Fibroblast of the aortic adventitia (primary cell): ENCODE data around the gene CARD9. TPM values are rescaled to one million over a fixed set of nuclear protein-coding genes. Genes with fewer than 3 reads are reported as not detected.

Source experiments
- DNase-seq: peaks from one replicate; pipeline ENCODE4 v3.0.0-alpha.2; 2010; ENCODE audit warnings: low read depth
- H3K4me3 ChIP-seq: 2 replicates; pipeline ENCODE4 v1.5.1; 2011; ENCODE audit warnings: low read depth, mild to moderate bottlenecking, control low read depth, low read length, moderate library complexity
- total RNA-seq: library from RNA; depleted of rRNA; stranded (reverse); fragments of >200 nt; gene quantifications from 2 replicates; pipeline ENCODE4 v1.2.3, GENCODE V29; 2012; ENCODE audit warnings: low replicate concordance
- TF ChIP-seq, protein P1 (sequence below): IDR thresholded peaks from 2 replicates; pipeline ENCODE4 v1.5.1; 2011; ENCODE audit warnings: mild to moderate bottlenecking, low read length, control low read depth, inconsistent platforms; ENCODE audit not compliant: insufficient read depth

Gene CARD9
- total RNA-seq, 1 donor: 1.4 TPM

- no peak overlapping the region for H3K4me3 ChIP-seq
- TF ChIP-seq, protein P1, sequence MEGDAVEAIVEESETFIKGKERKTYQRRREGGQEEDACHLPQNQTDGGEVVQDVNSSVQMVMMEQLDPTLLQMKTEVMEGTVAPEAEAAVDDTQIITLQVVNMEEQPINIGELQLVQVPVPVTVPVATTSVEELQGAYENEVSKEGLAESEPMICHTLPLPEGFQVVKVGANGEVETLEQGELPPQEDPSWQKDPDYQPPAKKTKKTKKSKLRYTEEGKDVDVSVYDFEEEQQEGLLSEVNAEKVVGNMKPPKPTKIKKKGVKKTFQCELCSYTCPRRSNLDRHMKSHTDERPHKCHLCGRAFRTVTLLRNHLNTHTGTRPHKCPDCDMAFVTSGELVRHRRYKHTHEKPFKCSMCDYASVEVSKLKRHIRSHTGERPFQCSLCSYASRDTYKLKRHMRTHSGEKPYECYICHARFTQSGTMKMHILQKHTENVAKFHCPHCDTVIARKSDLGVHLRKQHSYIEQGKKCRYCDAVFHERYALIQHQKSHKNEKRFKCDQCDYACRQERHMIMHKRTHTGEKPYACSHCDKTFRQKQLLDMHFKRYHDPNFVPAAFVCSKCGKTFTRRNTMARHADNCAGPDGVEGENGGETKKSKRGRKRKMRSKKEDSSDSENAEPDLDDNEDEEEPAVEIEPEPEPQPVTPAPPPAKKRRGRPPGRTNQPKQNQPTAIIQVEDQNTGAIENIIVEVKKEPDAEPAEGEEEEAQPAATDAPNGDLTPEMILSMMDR: no peak
- no peak for DNase-seq
These were observed 56.4 kb downstream of the CARD9 start for GRCh38 chr9:136316896-136317676.

DNA sequence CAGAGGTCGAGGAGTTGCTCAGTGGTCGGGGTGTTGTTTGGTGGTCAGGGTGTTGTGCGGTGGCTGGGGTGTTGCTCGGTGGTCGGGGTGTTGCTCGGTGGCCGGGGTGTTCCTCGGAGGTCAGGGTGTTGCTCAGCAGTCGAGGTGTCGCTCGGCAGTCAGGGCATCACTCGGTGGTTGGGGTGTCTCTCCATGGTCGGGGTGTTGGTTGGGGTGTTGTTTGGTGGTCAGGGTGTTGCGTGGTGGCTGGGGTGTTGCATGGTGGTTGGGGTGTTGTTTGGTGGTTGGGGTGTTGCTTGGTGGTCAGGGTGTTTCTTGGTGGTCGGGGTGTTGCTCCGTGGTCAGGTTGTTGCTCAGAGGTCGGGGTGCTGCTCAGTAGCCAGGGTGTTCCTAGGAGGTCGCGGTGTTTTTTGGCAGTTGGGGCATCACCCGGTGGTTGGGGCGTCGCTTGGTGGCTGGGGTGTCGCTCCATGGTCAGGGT, 57.2 kb downstream of the CARD9 start:
- no peak overlapping the region for H3K4me3 ChIP-seq
- TF ChIP-seq, protein P1: no peak
- no peak for DNase-seq

DNA sequence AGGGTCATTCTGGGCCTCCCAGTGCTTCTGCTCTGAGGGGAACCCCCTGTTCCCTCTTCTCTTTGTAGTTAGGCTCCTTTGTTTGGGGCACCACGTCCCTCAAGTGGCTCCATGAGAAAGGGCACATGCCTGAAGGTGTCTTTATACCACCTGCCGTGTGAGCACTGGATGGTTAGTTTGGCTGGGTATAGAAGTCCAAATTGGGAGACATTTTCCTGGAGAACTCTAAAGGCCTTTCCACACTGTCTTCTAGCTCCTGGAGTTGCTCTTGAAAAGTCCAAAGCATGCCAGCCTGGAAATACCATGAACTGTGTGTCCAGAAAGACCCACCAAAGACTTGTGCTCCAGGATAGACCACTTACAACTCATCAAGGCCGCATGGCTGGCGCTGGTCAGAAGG, 58.5 kb downstream of the CARD9 start:
- no peak for DNase-seq
- TF ChIP-seq, protein P1: no peak
- no peak overlapping the region for H3K4me3 ChIP-seq

- TF ChIP-seq, protein P1: no peak
- no peak overlapping the region for H3K4me3 ChIP-seq
- DNase-seq: no peak
These were observed 59.4 kb downstream of the CARD9 start for GRCh38 chr9:136314056-136314416.

Other genes with a start within 250 kb of the CARD9 start
- not detected in 2 replicates for gene LHX3, start 168.5 kb downstream of the CARD9 start, total RNA-seq
- 7.1 and 9.2 TPM in 2 replicates for gene QSOX2, start 127.9 kb downstream of the CARD9 start, total RNA-seq
- under 0.01 TPM in 1 of 2 replicates, not detected in the other for gene CCDC187, start 69.6 kb downstream of the CARD9 start, total RNA-seq
- gene GPSM1, start 46.1 kb downstream of the CARD9 start, total RNA-seq: 25.9 and 48.5 TPM in 2 replicates
- gene DNLZ, start 9.9 kb downstream of the CARD9 start, total RNA-seq: 5.2 and 6.1 TPM in 2 replicates
- 12.1 and 17.7 TPM in 2 replicates for gene SNAPC4, start 26.5 kb upstream of the CARD9 start, total RNA-seq
- gene ENTR1, start 36.9 kb upstream of the CARD9 start, total RNA-seq: 20.5 and 36.3 TPM in 2 replicates
- 36.7 and 48.4 TPM in 2 replicates for gene PMPCA, start 37.0 kb upstream of the CARD9 start, total RNA-seq
- 11.9 and 12.5 TPM in 2 replicates for gene INPP5E, start 66.2 kb upstream of the CARD9 start, total RNA-seq
- gene SEC16A, start 109.4 kb upstream of the CARD9 start, total RNA-seq: 23.8 and 39.4 TPM in 2 replicates
- 8.8 and 8.9 TPM in 2 replicates for gene NOTCH1, start 172.4 kb upstream of the CARD9 start, total RNA-seq